DND-41 (cell line): ENCODE measurements around the gene SLC39A10.

Experiments
- ATAC-seq: fragments of 200-7000 bp; cut with Tn5 transposase; 3 replicates; pipeline ENCODE4 v1.9.1; 2021; ENCODE audit warnings: low read depth; ENCODE audit not compliant: insufficient read depth
- DNase-seq: peaks from one replicate; pipeline ENCODE4 v3.0.0-alpha.2; 2020
- H2AFZ ChIP-seq: 2 replicates; pipeline ENCODE4 v1.6.0; 2012; ENCODE audit warnings: low read depth, low read length
- H3K27ac ChIP-seq: 2 replicates; pipeline ENCODE4 v1.5.1; 2012; ENCODE audit warnings: low read length, inconsistent platforms
- H3K27me3 ChIP-seq: fragments of 200-600 bp; sonication (generic); 2 replicates; pipeline ENCODE4 v1.6.0; 2012; ENCODE audit warnings: low read length, mild to moderate bottlenecking, inconsistent platforms; ENCODE audit not compliant: insufficient read depth, poor library complexity
- H3K36me3 ChIP-seq: 2 replicates; pipeline ENCODE4 v1.5.1; 2012; ENCODE audit warnings: low read length, inconsistent platforms; ENCODE audit not compliant: insufficient read depth
- H3K4me1 ChIP-seq: 2 replicates; pipeline ENCODE4 v1.5.1; 2012; ENCODE audit warnings: mild to moderate bottlenecking, low read length; ENCODE audit not compliant: insufficient read depth
- H3K4me2 ChIP-seq: 2 replicates; pipeline ENCODE4 v1.6.0; 2012; ENCODE audit warnings: mild to moderate bottlenecking, moderate library complexity, low read length, inconsistent platforms; ENCODE audit not compliant: insufficient read depth
- H3K4me3 ChIP-seq, 2 experiments: fragments of 200-600 bp in 1 of 2; shearing (Covaris generic) in 1 of 2; 2 replicates each; pipeline ENCODE4 v1.5.1; 2012 to 2016; ENCODE audit warnings: inconsistent platforms in 2 of 2, low read length in 2 of 2, mild to moderate bottlenecking in 2 of 2, low read depth in 1 of 2, moderate library complexity in 1 of 2
- H3K79me2 ChIP-seq: 2 replicates; pipeline ENCODE4 v1.6.0; 2012; ENCODE audit warnings: low read length, inconsistent platforms; ENCODE audit not compliant: insufficient read depth
- H3K9ac ChIP-seq: 2 replicates; pipeline ENCODE4 v1.6.0; 2012; ENCODE audit warnings: low read depth, mild to moderate bottlenecking, inconsistent platforms, low read length, moderate library complexity
- H3K9me3 ChIP-seq: 2 replicates; pipeline ENCODE4 v1.5.1; 2012; ENCODE audit warnings: low read length, moderate library complexity, mild to moderate bottlenecking, inconsistent platforms; ENCODE audit not compliant: insufficient read depth, severe bottlenecking
- H4K20me1 ChIP-seq: 2 replicates; pipeline ENCODE4 v1.6.0; 2012; ENCODE audit warnings: low read length; ENCODE audit not compliant: insufficient read depth
- EZH2 ChIP-seq: IDR thresholded peaks from 3 replicates; pipeline ENCODE4 v1.6.1; 2012; ENCODE audit warnings: borderline replicate concordance, low read depth, mild to moderate bottlenecking, moderate library complexity, low read length, inconsistent platforms; ENCODE audit not compliant: severe bottlenecking
- TF ChIP-seq, protein P1 (sequence below): IDR thresholded peaks from 2 replicates; pipeline ENCODE4 v1.5.1; 2012; ENCODE audit warnings: borderline replicate concordance, low read length, moderate library complexity, mild to moderate bottlenecking; ENCODE audit not compliant: poor library complexity, severe bottlenecking; ENCODE audit errors: extremely low read depth

SLC39A10 gene

DNA sequence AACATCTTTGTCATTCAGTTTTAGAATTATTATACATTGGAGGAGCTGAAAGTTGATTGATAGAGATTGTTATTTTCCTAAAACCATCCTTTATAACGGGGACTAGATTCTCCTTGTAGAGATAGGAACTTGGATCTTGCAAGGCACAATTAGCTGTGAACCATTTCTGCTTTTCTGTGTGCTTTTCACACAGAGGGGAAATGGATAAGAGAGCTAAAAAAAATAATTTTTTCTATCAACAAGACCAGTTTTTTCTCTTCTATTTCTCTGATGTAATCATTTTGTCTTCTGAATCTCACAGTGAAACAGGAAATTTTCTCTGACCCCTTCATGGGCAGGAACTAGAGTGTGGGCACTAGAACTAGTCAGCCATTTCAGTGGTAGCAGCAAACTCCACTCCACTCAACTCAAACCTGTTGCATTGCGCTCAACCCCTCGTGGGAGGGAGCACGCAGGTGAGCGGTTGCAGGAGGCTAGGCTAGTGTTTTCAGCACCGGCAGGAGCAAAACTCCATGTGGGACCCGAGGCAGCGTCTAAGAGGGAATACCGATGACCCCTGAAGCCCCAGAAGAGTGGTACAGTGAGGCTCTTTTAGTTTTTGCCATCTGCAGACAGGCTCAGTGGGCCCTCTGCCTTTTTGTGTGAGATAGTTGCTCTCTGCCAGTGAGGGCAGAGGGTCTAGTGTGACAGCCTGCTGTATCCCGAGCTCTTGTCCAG, 24.0 kb upstream of the SLC39A10 start:
- Histone ChIP-seq H3K4me2 (peak overlapping the region; percentile 5; the same call in 1 of the 2 replicates), H3K27me3 (no peaks in the 10 kb centered on the region), H3K36me3 (no peaks in the 10 kb centered on the region), H3K4me3 (no peak overlapping the region), H2AFZ (0 out of 2 replicates have a peak overlapping the region, but pooled peaks have one; percentile 31), H3K79me2 (no peaks in the 10 kb centered on the region), H3K27ac (peak overlapping the region; percentile 67), H4K20me1 (no peaks in the 10 kb centered on the region), H3K9me3 (no peaks in the 10 kb centered on the region), H3K4me1 (peaks cover 21% of the 10 kb centered on the region), H3K9ac (no peak overlapping the region)
- DNase-seq (no peak), ATAC-seq (no peak)
- TF ChIP-seq EZH2: no peak
- TF ChIP-seq, protein P1, sequence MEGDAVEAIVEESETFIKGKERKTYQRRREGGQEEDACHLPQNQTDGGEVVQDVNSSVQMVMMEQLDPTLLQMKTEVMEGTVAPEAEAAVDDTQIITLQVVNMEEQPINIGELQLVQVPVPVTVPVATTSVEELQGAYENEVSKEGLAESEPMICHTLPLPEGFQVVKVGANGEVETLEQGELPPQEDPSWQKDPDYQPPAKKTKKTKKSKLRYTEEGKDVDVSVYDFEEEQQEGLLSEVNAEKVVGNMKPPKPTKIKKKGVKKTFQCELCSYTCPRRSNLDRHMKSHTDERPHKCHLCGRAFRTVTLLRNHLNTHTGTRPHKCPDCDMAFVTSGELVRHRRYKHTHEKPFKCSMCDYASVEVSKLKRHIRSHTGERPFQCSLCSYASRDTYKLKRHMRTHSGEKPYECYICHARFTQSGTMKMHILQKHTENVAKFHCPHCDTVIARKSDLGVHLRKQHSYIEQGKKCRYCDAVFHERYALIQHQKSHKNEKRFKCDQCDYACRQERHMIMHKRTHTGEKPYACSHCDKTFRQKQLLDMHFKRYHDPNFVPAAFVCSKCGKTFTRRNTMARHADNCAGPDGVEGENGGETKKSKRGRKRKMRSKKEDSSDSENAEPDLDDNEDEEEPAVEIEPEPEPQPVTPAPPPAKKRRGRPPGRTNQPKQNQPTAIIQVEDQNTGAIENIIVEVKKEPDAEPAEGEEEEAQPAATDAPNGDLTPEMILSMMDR: no peak

DNA sequence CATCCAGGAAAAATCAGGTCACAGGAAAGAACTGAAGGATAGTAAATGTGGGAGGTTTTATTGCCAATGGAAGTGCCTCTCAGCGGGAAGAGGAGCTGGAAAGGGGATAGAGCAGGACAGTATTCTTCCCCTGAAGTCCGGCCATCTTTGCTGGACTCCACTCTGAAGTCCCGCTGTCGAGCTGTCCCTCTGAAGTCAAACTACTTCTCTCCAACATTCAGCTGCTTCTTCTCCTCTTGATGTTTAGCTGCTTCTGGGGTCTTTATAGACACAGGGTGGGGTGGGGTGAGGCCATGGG, 23.5 kb upstream of the SLC39A10 start:
- no peaks in the 10 kb centered on the region for H3K27me3 ChIP-seq
- peak overlapping the region; percentile 5; the same call in 1 of the 2 replicates for H3K4me2 ChIP-seq
- H3K36me3 ChIP-seq: no peaks in the 10 kb centered on the region
- 0 out of 2 replicates have a peak overlapping the region, but pooled peaks have one; percentile 31 for H2AFZ ChIP-seq
- H3K9ac ChIP-seq: no peak overlapping the region
- no peaks in the 10 kb centered on the region for H3K9me3 ChIP-seq
- H4K20me1 ChIP-seq: no peaks in the 10 kb centered on the region
- ATAC-seq (peak; percentile 51; the same call in 2 of the 3 replicates), DNase-seq (no peak)
- TF ChIP-seq, protein P1: no peak
- H3K4me3 ChIP-seq: no peak overlapping the region
- no peaks in the 10 kb centered on the region for H3K79me2 ChIP-seq
- peaks cover 21% of the 10 kb centered on the region for H3K4me1 ChIP-seq
- H3K27ac ChIP-seq: peak overlapping the region; percentile 67

DNA sequence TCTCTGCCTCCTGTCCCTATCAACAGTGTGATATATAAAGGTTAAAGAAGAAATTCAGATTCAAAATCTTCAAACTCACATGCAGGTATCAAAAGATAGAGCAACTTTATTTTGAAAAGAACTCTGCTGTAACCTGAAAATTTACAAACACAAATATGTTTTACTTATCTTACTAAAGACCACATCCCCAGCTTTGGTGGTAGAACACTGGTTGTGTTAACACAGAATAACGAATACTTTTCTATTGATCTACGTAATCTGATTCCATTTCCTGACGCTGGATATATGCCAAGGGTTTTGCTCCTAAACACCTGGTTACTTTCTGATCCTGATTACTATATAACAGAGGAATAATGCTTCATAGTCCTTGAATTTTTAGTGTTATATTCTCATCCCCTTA, 23.1 kb upstream of the SLC39A10 start:
- Histone ChIP-seq H3K9me3 (no peaks in the 10 kb centered on the region), H3K4me1 (peaks cover 21% of the 10 kb centered on the region), H3K79me2 (no peaks in the 10 kb centered on the region), H3K27ac (peak overlapping the region; percentile 67), H3K4me2 (no peak overlapping the region), H3K9ac (no peak overlapping the region), H4K20me1 (no peaks in the 10 kb centered on the region), H3K27me3 (no peaks in the 10 kb centered on the region), H3K36me3 (no peaks in the 10 kb centered on the region), H2AFZ (no peak overlapping the region), H3K4me3 (no peak overlapping the region)
- DNase-seq (no peak), ATAC-seq (peak; percentile 60)
- TF ChIP-seq, protein P1: no peak
- TF ChIP-seq EZH2: no peak
